SJCRH30 (cell line): ENCODE data around the gene PPP1R17. TPM values are rescaled to one million over a fixed set of nuclear protein-coding genes. Genes with fewer than 3 reads are reported as not detected.
A peak's percentile ranks its signal among the peaks of the same experiment; 100 is the strongest.

Experiments
- DNase-seq, 2 experiments: peaks; one replicate each; pipeline ENCODE4 v3.0.0-alpha.2; 2015 to 2020
- H3K27ac ChIP-seq: fragments of 250-450 bp; sonication (Bioruptor Pico); 2 replicates; pipeline ENCODE4 v1.5.1; 2020; ENCODE audit warnings: mild to moderate bottlenecking, moderate library complexity
- H3K27me3 ChIP-seq: fragments of 250-450 bp; sonication (Bioruptor Pico); 2 replicates; pipeline ENCODE4 v1.5.1; 2020; ENCODE audit warnings: mild to moderate bottlenecking, moderate library complexity
- H3K36me3 ChIP-seq: fragments of 250-450 bp; sonication (Bioruptor Pico); 2 replicates; pipeline ENCODE4 v1.5.1; 2020; ENCODE audit warnings: mild to moderate bottlenecking, moderate library complexity
- H3K4me1 ChIP-seq: fragments of 250-450 bp; sonication (Bioruptor Pico); 2 replicates; pipeline ENCODE4 v1.5.1; 2020; ENCODE audit warnings: mild to moderate bottlenecking, moderate library complexity
- H3K4me3 ChIP-seq: fragments of 250-450 bp; sonication (Bioruptor Pico); 2 replicates; pipeline ENCODE4 v1.5.1; 2020; ENCODE audit warnings: mild to moderate bottlenecking, moderate library complexity
- H3K9me3 ChIP-seq: fragments of 250-450 bp; sonication (Bioruptor Pico); replicated peaks from 2 replicates; pipeline ENCODE4 v1.5.1; 2020; ENCODE audit warnings: mild to moderate bottlenecking, moderate library complexity
- total RNA-seq: library from RNA; depleted of rRNA; stranded (reverse); fragments of >200 nt; shearing (Covaris generic); gene quantifications from 2 replicates; pipeline ENCODE4 v1.2.3, GENCODE V29; 2014; rRNA removed

Gene PPP1R17
- total RNA-seq: not detected in 2 replicates

- H3K27me3 ChIP-seq: peaks cover 3% of the 10 kb centered on the region
- no peaks in the 10 kb centered on the region for H3K9me3 ChIP-seq
- H3K4me1 ChIP-seq: no peaks in the 10 kb centered on the region
- H3K27ac ChIP-seq: no peak within 1 kb of the TSS
- no peaks in the 10 kb centered on the region for H3K36me3 ChIP-seq
- peak in 1 of 2 experiments; percentile 5 for DNase-seq
- no peak within 1 kb of the TSS for H3K4me3 ChIP-seq
Observed at GRCh38 chr7:31687024-31687748, at the start of gene PPP1R17. Gene PPP1R17 (plus strand): TSS chr7:31687215. CDS start chr7:31692442, 5,227 bp downstream.

DNA sequence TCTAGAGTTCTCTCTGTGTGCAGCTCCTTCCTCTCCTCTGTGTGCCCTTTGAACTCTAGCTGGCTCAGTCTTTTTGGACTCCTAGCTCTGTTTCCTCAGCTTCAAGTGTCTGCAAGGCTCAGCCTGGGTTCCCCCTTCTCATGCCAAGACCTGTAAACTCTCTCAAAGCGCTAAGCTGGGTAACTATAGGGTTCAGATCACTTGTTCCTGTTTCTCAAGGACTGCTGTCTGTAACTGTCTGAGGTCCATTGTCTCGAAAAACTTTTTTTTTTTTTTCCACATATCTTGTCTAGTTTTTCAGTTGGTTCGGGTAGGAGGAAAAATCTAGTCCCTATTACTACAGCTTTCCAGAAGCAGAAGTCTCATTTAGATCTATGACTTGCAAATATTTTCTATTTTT lies 46.6 kb upstream of the PPP1R17 start:
- H3K4me3 ChIP-seq: no peak overlapping the region
- H3K4me1 ChIP-seq: no peaks in the 10 kb centered on the region
- no peaks in the 10 kb centered on the region for H3K9me3 ChIP-seq
- no peak for DNase-seq
- no peak overlapping the region for H3K27ac ChIP-seq
- H3K27me3 ChIP-seq: peaks cover 19% of the 10 kb centered on the region; the same call in 1 of the 2 replicates
- H3K36me3 ChIP-seq: no peaks in the 10 kb centered on the region

GRCh38 chr7:31642681-31643115 lies 44.3 kb upstream of the PPP1R17 start:
- Histone ChIP-seq H3K4me1 (no peaks in the 10 kb centered on the region), H3K36me3 (no peaks in the 10 kb centered on the region), H3K9me3 (no peaks in the 10 kb centered on the region), H3K27ac (no peak overlapping the region), H3K27me3 (peaks cover 27% of the 10 kb centered on the region), H3K4me3 (no peak overlapping the region)
- DNase-seq: no peak

DNA sequence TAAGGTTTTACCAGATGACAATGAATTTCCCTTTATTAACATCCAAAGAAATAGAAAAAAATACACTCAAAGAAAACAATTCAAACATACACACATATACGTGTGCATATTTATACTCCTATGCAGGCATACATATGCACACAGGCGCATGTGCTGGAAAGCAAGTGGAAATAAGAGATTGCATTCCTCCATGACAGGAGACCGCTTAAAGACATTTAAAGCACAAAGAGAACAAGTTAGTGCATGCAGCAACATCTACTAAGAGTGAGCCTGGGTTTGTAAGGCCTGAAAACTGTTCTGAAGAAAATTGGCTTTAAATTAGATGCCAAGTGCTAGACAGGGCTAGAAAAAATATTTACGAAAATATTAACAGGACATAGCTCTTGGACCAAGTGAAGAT lies 40.1 kb upstream of the PPP1R17 start:
- H3K4me1 ChIP-seq: no peaks in the 10 kb centered on the region
- peaks cover 19% of the 10 kb centered on the region for H3K27me3 ChIP-seq
- no peak overlapping the region for H3K4me3 ChIP-seq
- no peaks in the 10 kb centered on the region for H3K36me3 ChIP-seq
- H3K9me3 ChIP-seq: no peaks in the 10 kb centered on the region
- DNase-seq: no peak
- H3K27ac ChIP-seq: no peak overlapping the region

- Histone ChIP-seq H3K4me1 (no peaks in the 10 kb centered on the region), H3K27me3 (peaks cover 17% of the 10 kb centered on the region), H3K27ac (no peak overlapping the region), H3K4me3 (no peak overlapping the region), H3K9me3 (no peaks in the 10 kb centered on the region), H3K36me3 (no peaks in the 10 kb centered on the region)
- DNase-seq: no peak
Observed at GRCh38 chr7:31647511-31647910, 39.5 kb upstream of the PPP1R17 start.

DNA sequence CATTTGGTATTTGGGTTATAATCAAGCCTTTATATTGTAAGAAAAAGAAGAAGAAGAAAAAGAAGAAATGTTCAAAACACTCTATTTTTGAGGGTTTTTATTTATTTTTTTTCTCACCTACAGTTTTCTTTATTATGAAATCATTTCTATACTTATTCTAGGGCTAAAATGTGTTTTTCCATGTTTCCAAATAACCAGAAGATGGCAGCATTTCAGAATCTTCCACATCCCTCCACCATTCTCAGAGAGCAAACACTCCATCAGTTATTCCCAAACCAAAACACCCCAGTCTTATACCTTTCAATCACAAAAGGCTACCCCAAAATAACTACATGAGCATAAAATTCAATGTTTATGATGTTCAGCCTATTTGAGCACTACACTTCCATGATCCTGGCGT lies 38.7 kb upstream of the PPP1R17 start:
- Histone ChIP-seq H3K4me3 (no peak overlapping the region), H3K36me3 (no peaks in the 10 kb centered on the region), H3K9me3 (no peaks in the 10 kb centered on the region), H3K27me3 (peaks cover 12% of the 10 kb centered on the region), H3K27ac (no peak overlapping the region), H3K4me1 (no peaks in the 10 kb centered on the region)
- DNase-seq: no peak

- Histone ChIP-seq H3K9me3 (no peaks in the 10 kb centered on the region), H3K4me3 (no peak overlapping the region), H3K36me3 (no peaks in the 10 kb centered on the region), H3K27me3 (peaks cover 8% of the 10 kb centered on the region), H3K4me1 (no peaks in the 10 kb centered on the region), H3K27ac (no peak overlapping the region)
- no peak for DNase-seq
Observed at GRCh38 chr7:31648880-31649279, 38.1 kb upstream of the PPP1R17 start.

- Histone ChIP-seq H3K9me3 (no peaks in the 10 kb centered on the region), H3K27me3 (no peaks in the 10 kb centered on the region; the same call in none of the 2 replicates), H3K36me3 (no peaks in the 10 kb centered on the region), H3K27ac (no peak overlapping the region), H3K4me3 (no peak overlapping the region), H3K4me1 (no peaks in the 10 kb centered on the region)
- no peak for DNase-seq
Observed at GRCh38 chr7:31651234-31652062, 35.6 kb upstream of the PPP1R17 start.

- H3K36me3 ChIP-seq: no peaks in the 10 kb centered on the region
- H3K27ac ChIP-seq: no peak overlapping the region
- no peaks in the 10 kb centered on the region; the same call in 1 of the 2 replicates for H3K27me3 ChIP-seq
- no peaks in the 10 kb centered on the region for H3K4me1 ChIP-seq
- no peak overlapping the region for H3K4me3 ChIP-seq
- H3K9me3 ChIP-seq: no peaks in the 10 kb centered on the region
- no peak for DNase-seq
Observed at GRCh38 chr7:31652063-31652326, 35.0 kb upstream of the PPP1R17 start.

- DNase-seq: no peak
- Histone ChIP-seq H3K27ac (no peak overlapping the region), H3K9me3 (no peaks in the 10 kb centered on the region)
Observed at GRCh38 chr7:31663072-31663471, 23.9 kb upstream of the PPP1R17 start.

DNA sequence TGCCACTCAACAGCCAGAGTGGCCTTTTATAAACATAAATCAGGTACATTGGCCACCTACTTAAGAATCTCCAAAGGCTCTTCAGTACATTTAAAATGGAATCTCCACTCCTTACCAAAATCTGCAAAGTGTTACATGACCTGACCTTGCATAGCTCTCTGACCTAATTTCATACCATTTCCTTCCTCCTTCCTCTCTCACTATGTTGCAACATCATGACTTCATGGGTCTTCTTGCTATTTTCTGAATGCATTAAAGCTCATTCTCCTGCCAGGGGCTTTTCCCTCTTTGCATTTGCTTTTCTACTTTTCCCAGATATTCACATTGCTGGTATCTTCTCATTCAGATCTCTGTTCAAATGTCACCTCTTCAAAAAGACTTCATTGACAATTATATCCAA lies 22.1 kb upstream of the PPP1R17 start:
- Histone ChIP-seq H3K27ac (no peak overlapping the region), H3K9me3 (no peaks in the 10 kb centered on the region), H3K36me3 (no peaks in the 10 kb centered on the region), H3K27me3 (peaks cover 13% of the 10 kb centered on the region), H3K4me1 (no peaks in the 10 kb centered on the region), H3K4me3 (no peak overlapping the region)
- DNase-seq: no peak

More at GRCh38 chr7:31663072-31663471, 23.9 kb upstream of the PPP1R17 start:
- Histone ChIP-seq H3K36me3 (no peaks in the 10 kb centered on the region), H3K4me3 (no peak overlapping the region), H3K27me3 (peaks cover 13% of the 10 kb centered on the region), H3K4me1 (no peaks in the 10 kb centered on the region)

DNA sequence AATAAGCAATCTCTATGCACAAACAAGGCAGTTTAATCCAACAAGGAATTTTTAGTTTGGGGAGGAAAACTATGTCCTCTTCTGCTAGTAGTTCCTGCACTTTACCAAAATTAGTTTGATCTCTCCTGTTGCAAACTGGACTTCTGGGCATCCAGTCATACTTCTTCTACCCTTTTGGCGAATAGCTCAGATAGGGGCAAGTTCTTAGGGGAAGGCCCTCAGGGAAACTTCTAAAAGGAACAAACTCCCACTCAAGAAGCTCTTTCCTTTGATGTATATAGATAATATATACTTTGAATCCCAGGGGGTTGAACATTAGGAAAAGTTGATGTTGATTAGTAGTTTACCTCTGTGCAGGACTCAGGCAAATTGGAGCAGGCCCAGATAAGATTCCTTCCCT lies 21.5 kb upstream of the PPP1R17 start:
- Histone ChIP-seq H3K27ac (no peak overlapping the region), H3K4me1 (no peaks in the 10 kb centered on the region)

GRCh38 chr7:31669461-31669860 lies 17.6 kb upstream of the PPP1R17 start:
- Histone ChIP-seq H3K9me3 (no peaks in the 10 kb centered on the region), H3K27ac (no peak overlapping the region), H3K36me3 (no peaks in the 10 kb centered on the region), H3K4me3 (no peak overlapping the region), H3K27me3 (peaks cover 7% of the 10 kb centered on the region; the same call in 1 of the 2 replicates), H3K4me1 (no peaks in the 10 kb centered on the region)
- no peak for DNase-seq

More for the DNA sequence above, 21.5 kb upstream of the PPP1R17 start:
- H3K9me3 ChIP-seq: no peaks in the 10 kb centered on the region
- no peak overlapping the region for H3K4me3 ChIP-seq
- no peaks in the 10 kb centered on the region for H3K36me3 ChIP-seq
- H3K27me3 ChIP-seq: peaks cover 13% of the 10 kb centered on the region
- DNase-seq: no peak

DNA sequence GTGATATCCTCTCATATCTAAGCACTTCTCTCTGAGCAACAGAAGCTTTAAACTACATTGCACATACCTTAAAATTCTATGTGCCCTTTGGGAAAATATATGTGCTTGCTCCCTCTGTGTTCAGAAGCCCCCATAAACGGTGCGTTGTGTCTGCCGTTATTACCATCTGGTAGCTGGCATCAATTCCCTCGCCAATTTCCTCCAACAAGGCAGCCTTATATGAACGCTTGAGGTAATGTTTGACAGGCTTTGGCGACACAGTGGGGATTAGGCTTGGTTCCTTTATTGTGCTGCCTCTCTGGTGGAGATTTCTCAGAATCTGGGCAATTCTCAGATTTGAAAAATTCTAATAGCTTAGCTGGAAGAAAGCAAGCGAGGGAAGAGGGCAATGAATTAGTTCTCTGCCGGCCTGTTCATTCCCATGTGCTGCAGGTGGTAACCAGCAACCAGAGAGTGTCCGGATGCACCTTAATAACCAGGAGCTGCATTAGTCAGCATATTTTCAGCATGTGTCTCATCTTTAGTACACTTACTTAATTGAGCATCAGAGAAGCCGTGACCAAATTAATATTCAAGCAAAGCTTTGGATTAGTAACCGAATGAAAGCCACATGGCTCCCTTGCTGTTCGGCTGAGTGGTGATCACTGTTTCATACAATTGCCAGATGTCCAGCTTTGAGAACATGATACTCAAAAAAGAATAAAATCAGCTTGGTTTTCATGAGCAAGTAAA lies 7.3 kb upstream of the PPP1R17 start:
- DNase-seq: no peak
- Histone ChIP-seq H3K27me3 (peaks cover 7% of the 10 kb centered on the region; the same call in 1 of the 2 replicates), H3K27ac (no peak overlapping the region), H3K4me3 (no peak overlapping the region), H3K9me3 (no peaks in the 10 kb centered on the region), H3K4me1 (no peaks in the 10 kb centered on the region), H3K36me3 (no peaks in the 10 kb centered on the region)
